ENCODE data around the gene FSIP1.

Gene FSIP1

GRCh38 chr15:39639037-39639436, 143.6 kb downstream of the FSIP1 start:
- Histone ChIP-seq H3K27ac (ENCODE audit: low read depth, low read length, poor library complexity, severe bottlenecking) (no peak overlapping the region), H3K9me2 (ENCODE audit: low read depth, low read length) (no peaks in the 10 kb centered on the region), H3K79me2 (ENCODE audit: insufficient read depth, low read length) (no peaks in the 10 kb centered on the region), H4K20me1 (ENCODE audit: insufficient read depth, low read length) (no peaks in the 10 kb centered on the region), H3K4me2 (ENCODE audit: low read length) (no peak overlapping the region), H3F3A (ENCODE audit: insufficient read depth, low read length) (no peaks in the 10 kb centered on the region), H2AFZ (ENCODE audit: low read length) (no peak overlapping the region), H3K36me3 (ENCODE audit: insufficient read depth, low read length) (no peaks in the 10 kb centered on the region), H3K27me3 (ENCODE audit: insufficient read depth, low read length) (no peaks in the 10 kb centered on the region; the same call in 1 of the 2 replicates), H3K9me3 (ENCODE audit: low read length) (no peaks in the 10 kb centered on the region), H3K4me3 (ENCODE audit: low read depth, low read length, poor library complexity, severe bottlenecking) (no peak overlapping the region), H3K9ac (ENCODE audit: low read length) (no peak overlapping the region), H3K4me1 (ENCODE audit: insufficient read depth, low read length, severe bottlenecking) (no peaks in the 10 kb centered on the region)
- TF ChIP-seq EZH2 (IDR thresholded peaks at IDR 0.05; ENCODE audit: borderline replicate concordance, low read length): no peak
- TF ChIP-seq, protein P1, sequence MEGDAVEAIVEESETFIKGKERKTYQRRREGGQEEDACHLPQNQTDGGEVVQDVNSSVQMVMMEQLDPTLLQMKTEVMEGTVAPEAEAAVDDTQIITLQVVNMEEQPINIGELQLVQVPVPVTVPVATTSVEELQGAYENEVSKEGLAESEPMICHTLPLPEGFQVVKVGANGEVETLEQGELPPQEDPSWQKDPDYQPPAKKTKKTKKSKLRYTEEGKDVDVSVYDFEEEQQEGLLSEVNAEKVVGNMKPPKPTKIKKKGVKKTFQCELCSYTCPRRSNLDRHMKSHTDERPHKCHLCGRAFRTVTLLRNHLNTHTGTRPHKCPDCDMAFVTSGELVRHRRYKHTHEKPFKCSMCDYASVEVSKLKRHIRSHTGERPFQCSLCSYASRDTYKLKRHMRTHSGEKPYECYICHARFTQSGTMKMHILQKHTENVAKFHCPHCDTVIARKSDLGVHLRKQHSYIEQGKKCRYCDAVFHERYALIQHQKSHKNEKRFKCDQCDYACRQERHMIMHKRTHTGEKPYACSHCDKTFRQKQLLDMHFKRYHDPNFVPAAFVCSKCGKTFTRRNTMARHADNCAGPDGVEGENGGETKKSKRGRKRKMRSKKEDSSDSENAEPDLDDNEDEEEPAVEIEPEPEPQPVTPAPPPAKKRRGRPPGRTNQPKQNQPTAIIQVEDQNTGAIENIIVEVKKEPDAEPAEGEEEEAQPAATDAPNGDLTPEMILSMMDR (IDR thresholded peaks at IDR 0.05; ENCODE audit: low read length): no peak

DNA sequence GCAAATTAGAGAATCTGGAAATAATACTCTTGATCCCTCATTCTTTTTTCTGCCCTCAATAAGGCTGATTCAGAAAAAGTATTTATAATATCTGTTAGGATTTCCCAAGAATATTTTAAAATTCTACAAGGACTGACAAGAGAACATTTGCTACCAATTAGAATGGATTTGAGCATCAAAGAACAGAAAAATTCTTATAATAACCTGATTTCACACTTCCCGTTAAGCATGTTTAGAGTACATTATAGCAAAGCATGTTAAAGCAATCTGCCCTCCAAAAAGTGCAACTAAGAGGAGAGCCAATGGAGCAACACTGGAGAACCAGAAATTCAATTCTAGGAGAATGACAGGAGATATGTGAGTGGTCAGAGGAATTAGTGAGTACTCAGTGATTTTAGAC, 144.6 kb downstream of the FSIP1 start:
- no peak overlapping the region for H2AFZ ChIP-seq (ENCODE audit: low read length)
- H3K4me1 ChIP-seq (ENCODE audit: insufficient read depth, low read length, severe bottlenecking): no peaks in the 10 kb centered on the region
- no peaks in the 10 kb centered on the region for H3K9me3 ChIP-seq (ENCODE audit: low read length)
- no peaks in the 10 kb centered on the region for H3K36me3 ChIP-seq (ENCODE audit: insufficient read depth, low read length)
- TF ChIP-seq, protein P1 (IDR thresholded peaks at IDR 0.05; ENCODE audit: low read length): no peak
- no peak for TF ChIP-seq EZH2 (IDR thresholded peaks at IDR 0.05; ENCODE audit: borderline replicate concordance, low read length)
- no peak overlapping the region for H3K9ac ChIP-seq (ENCODE audit: low read length)
- H4K20me1 ChIP-seq (ENCODE audit: insufficient read depth, low read length): no peaks in the 10 kb centered on the region
- H3K27me3 ChIP-seq (ENCODE audit: insufficient read depth, low read length): no peaks in the 10 kb centered on the region; the same call in 1 of the 2 replicates
- no peak overlapping the region for H3K27ac ChIP-seq (ENCODE audit: low read depth, low read length, poor library complexity, severe bottlenecking)
- H3K4me3 ChIP-seq (ENCODE audit: low read depth, low read length, poor library complexity, severe bottlenecking): no peak overlapping the region
- H3K4me2 ChIP-seq (ENCODE audit: low read length): no peak overlapping the region
- no peaks in the 10 kb centered on the region for H3K79me2 ChIP-seq (ENCODE audit: insufficient read depth, low read length)
- no peaks in the 10 kb centered on the region for H3F3A ChIP-seq (ENCODE audit: insufficient read depth, low read length)
- no peaks in the 10 kb centered on the region for H3K9me2 ChIP-seq (ENCODE audit: low read depth, low read length)

- Histone ChIP-seq H3K9me2 (ENCODE audit: low read depth, low read length) (no peaks in the 10 kb centered on the region), H3K4me3 (ENCODE audit: low read depth, low read length, poor library complexity, severe bottlenecking) (no peak overlapping the region), H3F3A (ENCODE audit: insufficient read depth, low read length) (no peaks in the 10 kb centered on the region), H3K4me2 (ENCODE audit: low read length) (no peak overlapping the region), H3K27ac (ENCODE audit: low read depth, low read length, poor library complexity, severe bottlenecking) (no peak overlapping the region), H2AFZ (ENCODE audit: low read length) (no peak overlapping the region), H3K79me2 (ENCODE audit: insufficient read depth, low read length) (no peaks in the 10 kb centered on the region), H3K27me3 (ENCODE audit: insufficient read depth, low read length) (no peaks in the 10 kb centered on the region), H4K20me1 (ENCODE audit: insufficient read depth, low read length) (no peaks in the 10 kb centered on the region), H3K4me1 (ENCODE audit: insufficient read depth, low read length, severe bottlenecking) (no peaks in the 10 kb centered on the region), H3K36me3 (ENCODE audit: insufficient read depth, low read length) (no peaks in the 10 kb centered on the region), H3K9me3 (ENCODE audit: low read length) (no peaks in the 10 kb centered on the region), H3K9ac (ENCODE audit: low read length) (no peak overlapping the region)
- TF ChIP-seq, protein P1 (IDR thresholded peaks at IDR 0.05; ENCODE audit: low read length): no peak
- TF ChIP-seq EZH2 (IDR thresholded peaks at IDR 0.05; ENCODE audit: borderline replicate concordance, low read length): no peak
Measured at GRCh38 chr15:39631357-39631756, 151.3 kb downstream of the FSIP1 start.
